Activated CD8-positive, alpha-beta memory T cell treated with anti-CD3 and anti-CD28 coated beads, Interleukin-2, amount 50 U/mL, for 48 hours (primary cell): Measurements from ENCODE around the gene GPC6.
"Not testable (repeated sequence)": the region's sequence is repeated elsewhere in the genome, so short reads cannot be mapped to it uniquely, and the experiment has no call there.

Experiments
- DNase-seq: peaks from one replicate; pipeline ENCODE4 v3.0.0-alpha.2; 2020

Gene GPC6

GRCh38 chr13:94322925-94323763, 1096.5 kb downstream of the GPC6 start:
- DNase-seq = no peak

GRCh38 chr13:94323764-94324758, 1097.5 kb downstream of the GPC6 start:
- DNase-seq = no peak

GRCh38 chr13:94324767-94325540, 1098.3 kb downstream of the GPC6 start:
- DNase-seq = no peak

- no peak for DNase-seq
Observed at GRCh38 chr13:94325650-94326049, 1099.0 kb downstream of the GPC6 start.

GRCh38 chr13:94327318-94327717, 1100.7 kb downstream of the GPC6 start:
- DNase-seq = no peak

- DNase-seq = no peak
Observed at GRCh38 chr13:94328381-94329041, 1101.9 kb downstream of the GPC6 start.

- DNase-seq = no peak
Observed at GRCh38 chr13:94329277-94329676, 1102.7 kb downstream of the GPC6 start.

GRCh38 chr13:94329754-94330551, 1103.3 kb downstream of the GPC6 start:
- DNase-seq = no peak

- DNase-seq = no peak
Observed at GRCh38 chr13:94330552-94331071, 1104.0 kb downstream of the GPC6 start.

- DNase-seq = no peak
Observed at GRCh38 chr13:94331281-94331680, 1104.7 kb downstream of the GPC6 start.

GRCh38 chr13:94332359-94333096, 1105.9 kb downstream of the GPC6 start:
- DNase-seq = no peak

GRCh38 chr13:94333131-94333820, 1106.7 kb downstream of the GPC6 start:
- DNase-seq = no peak

GRCh38 chr13:94335761-94336526, 1109.3 kb downstream of the GPC6 start:
- DNase-seq = no peak

GRCh38 chr13:94339116-94339687, 1112.6 kb downstream of the GPC6 start:
- no peak for DNase-seq

GRCh38 chr13:94342436-94343242, 1116.0 kb downstream of the GPC6 start:
- DNase-seq = no peak

- DNase-seq = no peak
Observed at GRCh38 chr13:94343243-94343585, 1116.6 kb downstream of the GPC6 start.

- DNase-seq = not testable (repeated sequence)
Observed at GRCh38 chr13:94343687-94344086, 1117.1 kb downstream of the GPC6 start.
